ENCODE results near the gene DNASE2B.

Gene DNASE2B

DNA sequence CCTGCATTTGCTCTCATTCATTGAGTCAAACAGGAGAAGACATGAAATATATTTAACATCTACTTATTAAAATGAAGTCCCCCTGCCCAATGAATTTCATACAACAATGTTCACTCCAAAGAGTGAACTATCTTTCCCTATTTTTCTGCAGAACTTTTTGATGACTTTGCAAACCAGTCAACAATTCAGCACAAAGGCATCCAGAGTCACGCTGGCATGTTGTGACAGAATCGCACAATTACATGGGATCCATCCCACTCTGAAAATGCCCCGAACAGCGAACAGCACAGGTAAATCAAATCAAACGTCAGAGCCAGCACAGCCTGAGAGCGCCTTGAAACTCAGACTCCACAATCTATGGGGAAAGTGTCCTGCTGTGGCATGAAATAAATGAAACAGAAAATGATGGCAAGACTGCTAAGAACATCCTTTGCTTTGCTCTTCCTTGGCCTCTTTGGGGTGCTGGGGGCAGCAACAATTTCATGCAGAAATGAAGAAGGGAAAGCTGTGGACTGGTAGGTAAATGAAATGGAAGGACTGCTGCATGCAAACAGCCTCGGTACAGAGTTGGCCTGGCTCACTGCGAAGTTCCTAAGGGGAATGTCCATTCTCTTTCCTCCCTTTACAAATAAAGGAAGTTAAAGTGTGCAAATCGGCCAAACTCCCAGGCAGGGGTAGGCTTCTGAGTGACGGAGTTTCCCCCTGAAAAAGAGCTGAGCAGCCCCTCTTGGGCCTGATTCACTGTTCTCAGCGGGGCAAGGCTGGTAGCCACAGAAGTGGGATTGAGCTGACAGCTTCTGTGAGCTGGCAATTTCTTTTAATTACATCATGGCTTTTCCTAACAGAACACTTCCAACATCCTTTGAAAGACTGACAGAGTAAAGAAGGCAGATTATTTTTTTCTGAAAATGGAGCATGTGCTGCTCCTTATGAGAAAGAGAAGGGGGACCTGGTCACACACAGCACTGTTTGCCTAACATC lies at the start of gene DNASE2B:
Gene DNASE2B (plus strand): TSS at position 310 of the 981 bp plus-strand sequence. CDS start 81 bp downstream, at position 391.
- no peak for DNase-seq (ENCODE audit: low spot score)

DNA sequence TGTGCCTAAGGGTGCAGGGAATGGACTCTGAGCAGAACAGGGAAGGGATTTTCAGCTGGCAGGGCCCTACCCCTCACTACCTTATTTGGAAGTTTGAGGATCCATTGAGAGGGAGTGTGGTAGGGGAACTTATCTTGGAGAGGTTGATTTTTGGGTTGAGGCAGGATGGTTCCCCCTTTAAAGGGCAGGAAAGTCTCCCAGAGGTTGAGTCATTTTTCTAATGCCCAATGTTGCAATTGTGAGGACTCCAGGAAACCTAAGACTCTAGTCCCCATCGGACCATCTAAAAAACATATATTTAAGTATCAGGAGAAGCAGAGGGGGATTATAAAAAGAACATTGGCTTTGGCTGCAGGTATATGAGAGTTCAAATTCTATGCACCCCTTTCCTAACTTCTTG lies 49.5 kb upstream of the DNASE2B start:
- DNase-seq (ENCODE audit: low spot score): no peak

DNA sequence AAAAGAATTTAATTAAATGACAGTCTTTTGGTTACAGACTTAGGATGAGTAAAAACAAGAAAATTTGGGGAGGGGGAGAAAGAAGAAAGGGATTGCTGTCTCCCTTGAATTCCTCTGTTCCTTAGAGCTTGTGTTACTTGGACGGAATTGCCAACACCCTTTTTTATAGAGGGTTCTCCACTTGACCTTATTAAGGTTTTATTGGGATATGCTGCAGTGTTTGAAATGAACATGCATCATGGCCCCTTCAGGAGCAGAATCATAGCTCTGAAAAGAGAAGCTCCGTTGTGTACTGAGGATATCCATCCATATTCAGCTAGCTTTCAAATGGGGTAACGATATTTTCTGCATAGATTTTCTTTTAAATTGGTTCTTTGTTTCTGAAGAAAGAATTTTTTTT lies 48.2 kb upstream of the DNASE2B start:
- DNase-seq (ENCODE audit: low spot score): no peak

DNA sequence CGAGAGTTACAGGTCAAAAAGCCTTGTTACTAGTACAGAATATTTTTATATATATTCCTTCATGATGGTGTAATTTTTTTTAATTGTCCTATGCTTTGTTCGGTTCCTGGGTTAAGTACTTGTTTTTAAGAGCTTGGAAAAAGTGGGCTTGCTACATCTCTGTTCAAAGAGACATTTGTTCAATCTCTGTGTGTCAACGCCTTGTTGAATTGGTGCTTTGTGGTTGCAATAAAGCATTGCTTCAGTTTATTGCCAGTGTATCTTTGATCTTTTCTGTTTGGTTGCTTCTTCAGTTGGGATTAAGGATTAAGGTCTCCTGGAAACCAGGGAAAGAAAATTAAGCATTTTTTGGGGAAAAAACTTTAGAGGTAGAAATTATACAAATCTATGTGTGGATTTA lies 47.7 kb upstream of the DNASE2B start:
- DNase-seq (ENCODE audit: low spot score): no peak

- DNase-seq (ENCODE audit: low spot score): no peak
Observed at GRCh38 chr1:84352298-84353106, 45.8 kb upstream of the DNASE2B start.

DNA sequence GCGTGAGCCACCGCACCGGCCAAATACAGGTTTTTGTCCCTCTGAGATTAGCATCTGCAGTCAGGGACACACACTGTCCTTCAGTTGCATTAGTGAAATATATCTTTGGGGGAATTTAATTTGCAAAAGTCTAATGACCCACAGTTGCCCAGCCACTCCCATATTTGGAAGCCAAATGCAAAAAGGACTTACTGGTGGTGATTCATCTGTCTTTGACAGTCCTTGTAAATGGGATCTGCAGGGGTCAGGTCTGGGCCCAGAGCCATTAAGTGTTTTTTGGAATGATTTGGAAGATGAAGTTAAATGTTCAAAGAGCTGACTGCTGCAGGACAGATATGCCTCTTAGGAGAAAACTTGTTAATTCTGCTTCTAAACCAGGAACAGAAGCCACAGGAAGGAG lies 44.6 kb upstream of the DNASE2B start:
- no peak for DNase-seq (ENCODE audit: low spot score)

DNA sequence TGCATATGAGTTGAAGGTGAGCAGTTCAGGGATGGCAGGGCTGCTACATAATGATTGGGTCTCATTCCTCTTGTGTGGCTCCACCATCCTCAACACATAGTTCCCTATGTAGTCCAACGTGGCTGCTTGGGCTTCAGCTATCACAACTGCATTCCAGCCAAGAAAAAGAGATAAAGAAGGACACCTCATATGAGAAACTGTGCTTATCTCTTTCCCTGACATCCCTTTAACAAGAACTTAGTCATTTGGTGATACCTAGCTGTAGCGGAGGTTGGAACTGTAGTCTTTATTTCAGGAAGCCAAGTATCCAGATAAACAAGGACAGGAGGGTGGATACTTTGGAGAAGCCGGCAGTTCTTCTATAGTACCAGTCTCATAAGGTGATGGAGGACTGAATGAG lies 42.7 kb upstream of the DNASE2B start:
- DNase-seq (ENCODE audit: low spot score): no peak

DNA sequence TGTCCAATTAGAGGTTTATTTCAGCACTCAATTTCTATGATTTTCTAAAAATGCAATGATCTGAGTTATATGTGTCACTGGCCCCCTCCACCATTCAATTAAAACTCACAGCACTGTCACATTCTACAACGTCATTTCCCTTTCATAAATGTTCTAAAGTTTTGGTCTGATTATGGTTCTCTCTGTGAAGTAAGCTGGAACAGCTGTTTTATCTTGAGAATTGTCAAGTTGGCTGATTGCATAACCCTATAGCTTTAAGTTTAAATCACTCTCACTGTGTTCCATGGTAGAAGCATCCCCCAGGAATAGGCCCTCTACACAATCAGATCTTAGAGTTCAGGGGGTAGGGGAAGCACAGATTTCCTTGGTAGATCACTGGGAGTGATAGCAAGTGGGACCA lies 41.4 kb upstream of the DNASE2B start:
- DNase-seq (ENCODE audit: low spot score): no peak

DNA sequence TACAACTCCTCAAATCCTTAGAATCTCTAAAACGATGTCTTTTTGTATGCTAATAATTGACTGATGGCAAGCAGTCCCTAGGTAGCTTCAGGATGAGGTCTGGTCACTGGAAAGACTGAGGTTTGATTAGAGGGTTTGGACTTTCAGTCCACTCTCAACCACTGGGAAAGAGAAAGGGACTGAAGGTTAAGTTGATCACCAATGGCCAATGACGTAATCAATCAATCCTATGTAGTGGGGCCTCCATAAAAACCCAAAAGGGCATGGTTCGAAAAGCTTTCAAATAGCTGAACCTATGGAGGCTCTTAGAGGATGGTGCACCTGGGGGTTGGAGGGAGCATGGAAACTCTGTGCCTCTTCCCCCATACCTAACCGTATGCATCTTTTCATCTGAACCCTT lies 39.6 kb upstream of the DNASE2B start:
- DNase-seq (ENCODE audit: low spot score): no peak

DNA sequence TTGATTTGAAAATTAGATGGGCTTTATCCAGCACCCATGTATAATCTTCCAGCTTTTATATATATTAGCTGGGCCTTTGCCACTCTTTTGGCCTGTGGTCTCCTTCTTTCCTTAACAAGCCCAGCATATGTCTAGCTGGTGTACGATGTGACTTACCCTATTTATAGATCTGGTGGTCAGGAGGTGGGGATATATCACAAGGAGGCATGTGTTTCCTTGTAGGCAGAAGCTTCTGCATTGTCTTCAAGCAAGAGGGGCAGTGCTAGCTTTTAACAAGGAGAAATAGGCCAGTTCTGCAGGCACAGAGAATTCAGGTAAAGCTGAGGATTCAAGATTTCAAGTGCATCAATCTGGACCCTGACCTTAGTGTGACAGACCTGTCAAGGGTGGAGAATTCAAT lies 38.0 kb upstream of the DNASE2B start:
- no peak for DNase-seq (ENCODE audit: low spot score)

- no peak for DNase-seq (ENCODE audit: low spot score)
Observed at GRCh38 chr1:84361796-84362195, 36.5 kb upstream of the DNASE2B start.

DNA sequence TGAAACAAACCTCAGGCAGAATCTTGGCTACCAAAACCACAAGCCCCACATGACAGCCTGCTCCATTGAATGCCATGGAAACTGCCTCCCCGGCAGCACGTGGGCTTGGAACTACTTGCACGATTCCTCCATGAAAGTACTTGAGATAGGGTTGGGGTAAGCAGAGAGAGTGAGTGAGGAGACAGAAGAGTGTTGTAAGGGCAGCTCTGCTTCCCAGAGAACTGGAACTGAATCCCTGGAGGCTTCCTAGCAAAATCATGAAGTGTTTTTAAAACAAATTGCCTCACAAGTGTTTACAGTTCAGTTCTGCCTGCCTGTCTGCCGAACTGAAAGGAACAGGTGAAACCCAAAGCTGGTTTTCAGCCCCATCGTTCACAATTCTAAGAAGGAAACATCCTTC lies 35.3 kb upstream of the DNASE2B start:
- DNase-seq (ENCODE audit: low spot score): no peak

DNA sequence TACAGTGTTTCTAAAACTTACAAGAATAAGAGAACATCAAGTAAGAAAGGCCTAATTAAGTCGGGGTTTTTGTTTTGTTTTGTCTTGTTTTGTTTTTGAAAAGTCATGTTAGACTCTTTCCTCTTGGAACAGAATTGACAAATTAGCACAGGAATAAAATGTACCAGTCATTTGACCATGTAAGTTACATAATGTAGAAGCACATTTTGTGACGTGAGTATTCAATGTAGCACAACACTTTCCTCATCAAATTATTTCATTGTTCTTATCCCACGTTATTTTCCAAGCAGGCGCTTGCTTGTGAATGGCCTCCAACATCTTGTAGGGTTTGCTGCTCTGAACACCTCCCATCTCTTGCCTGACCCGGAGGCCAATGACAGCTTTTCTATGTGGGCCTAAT lies 34.7 kb upstream of the DNASE2B start:
- DNase-seq (ENCODE audit: low spot score): no peak

- no peak for DNase-seq (ENCODE audit: low spot score)
Observed at GRCh38 chr1:84365225-84366221, 32.8 kb upstream of the DNASE2B start.

- no peak for DNase-seq (ENCODE audit: low spot score)
Observed at GRCh38 chr1:84366786-84367185, 31.5 kb upstream of the DNASE2B start.

GRCh38 chr1:84367219-84367618 lies 31.1 kb upstream of the DNASE2B start:
- DNase-seq (ENCODE audit: low spot score): no peak

DNA sequence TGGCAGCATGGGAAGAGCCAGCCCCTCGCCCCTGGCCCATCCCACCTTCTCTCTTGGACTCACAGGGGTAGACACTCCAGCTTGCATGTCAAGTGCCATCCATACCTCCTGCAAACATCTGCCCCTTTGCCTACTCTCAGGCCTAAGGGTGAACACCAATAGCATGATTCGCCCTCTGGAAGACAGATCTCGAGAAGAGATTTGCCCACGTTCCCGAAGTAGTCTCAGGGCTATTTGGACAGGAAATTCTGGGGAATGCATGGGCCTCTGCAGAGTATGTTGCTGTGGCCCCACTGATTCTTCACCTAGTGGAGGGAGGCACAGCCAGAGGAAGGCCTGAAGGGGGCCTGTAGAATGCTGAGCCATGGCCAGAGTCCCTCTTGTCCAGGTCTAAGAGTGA lies 29.8 kb upstream of the DNASE2B start:
- no peak for DNase-seq (ENCODE audit: low spot score)

- no peak for DNase-seq (ENCODE audit: low spot score)
Observed at GRCh38 chr1:84370266-84370665, 28.0 kb upstream of the DNASE2B start.

DNA sequence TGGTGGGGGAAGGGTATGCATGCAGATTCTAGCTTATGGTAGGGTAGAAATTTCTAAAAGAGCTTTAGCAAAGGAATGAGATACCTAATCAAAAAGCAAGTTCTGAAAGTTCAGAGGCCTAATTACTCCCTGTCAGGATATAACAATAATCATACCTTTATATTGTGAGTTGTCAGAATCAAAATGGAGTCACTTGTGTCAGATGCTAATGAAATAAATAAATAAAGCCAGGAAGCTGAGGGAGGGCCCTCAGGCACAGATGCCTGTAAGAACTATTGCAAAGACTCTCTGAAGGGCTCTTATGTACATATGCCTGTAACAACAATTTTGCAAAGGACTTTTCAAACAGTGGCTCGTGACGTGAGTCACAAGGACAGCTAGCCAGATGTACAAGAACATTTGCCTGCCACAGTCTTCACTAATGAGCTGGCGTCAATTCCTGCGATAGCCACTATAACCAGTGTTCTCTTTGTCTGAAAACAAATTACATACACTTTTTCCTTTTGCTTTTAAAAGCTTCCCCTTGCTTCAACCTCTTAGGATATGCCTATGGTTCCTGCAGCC lies 27.4 kb upstream of the DNASE2B start:
- no peak for DNase-seq (ENCODE audit: low spot score)

- DNase-seq (ENCODE audit: low spot score): no peak
Observed at GRCh38 chr1:84373436-84374141, 24.7 kb upstream of the DNASE2B start.

All from NAMALWA (cell line).